Measurements from ENCODE around the gene UFD1.
A peak's percentile ranks its signal among the peaks of the same experiment; 100 is the strongest.

Gene UFD1

DNA sequence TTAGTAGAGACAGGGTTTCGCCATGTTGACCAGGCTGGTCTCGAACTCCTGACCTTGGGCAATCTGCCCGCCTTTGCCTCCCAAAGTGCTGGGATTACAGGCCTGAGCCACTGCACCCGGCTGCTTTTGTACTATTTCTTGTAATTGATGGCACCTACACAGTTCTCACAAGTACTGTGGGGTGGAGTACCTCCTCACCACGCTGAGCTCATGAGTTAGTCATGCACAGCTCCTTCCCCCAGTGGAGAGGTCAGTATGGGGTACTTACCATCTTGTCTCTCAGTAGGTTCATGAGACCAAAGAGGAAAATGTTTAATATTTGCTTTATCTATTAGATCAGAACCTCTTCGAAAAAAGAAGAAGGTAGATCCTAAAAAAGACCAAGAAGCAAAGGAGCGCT is 44.6 kb downstream of the UFD1 start:
- intact Hi-C loops (cut with micrococcal nuclease) = loop anchor here (10.0 kb wide), 1 partner anchor 140 kb away; the partner anchor contains the start of gene CLTCL1
- H3K36me3 Mint-ChIP-seq (ENCODE audit: low read depth) = peaks cover 65% of the 10 kb centered on the region
- no peaks in the 10 kb centered on the region for H3K27me3 Mint-ChIP-seq
- no peak overlapping the region for H3K27ac Mint-ChIP-seq
- no peak overlapping the region for H3K4me3 Mint-ChIP-seq
- H3K4me1 Mint-ChIP-seq (ENCODE audit: low read depth) = peaks cover 54% of the 10 kb centered on the region
- H3K9me3 Mint-ChIP-seq = no peaks in the 10 kb centered on the region

- peak within 1 kb of the TSS; percentile 97 for H3K27ac Mint-ChIP-seq
- no peaks in the 10 kb centered on the region for H3K27me3 Mint-ChIP-seq
- intact Hi-C loops (cut with micrococcal nuclease) = loop anchor here (1.0 to 10.0 kb wide), 4 partner anchors 15 to 253 kb away; partner anchors contain the start of genes C22orf39, CDC45, CLTCL1 and UFD1
- no peaks in the 10 kb centered on the region for H3K9me3 Mint-ChIP-seq
- H3K4me3 Mint-ChIP-seq = peak within 1 kb of the TSS; percentile 85
- peaks cover 52% of the 10 kb centered on the region for H3K4me1 Mint-ChIP-seq (ENCODE audit: low read depth)
- H3K36me3 Mint-ChIP-seq (ENCODE audit: low read depth) = peaks cover 55% of the 10 kb centered on the region
Measured at GRCh38 chr22:19432133-19432851, 46.7 kb downstream of the UFD1 start, which contains the start of gene MRPL40. MRPL40 (plus strand) TSS chr22:19432545; CDS start chr22:19432555, 10 bp downstream.

DNA sequence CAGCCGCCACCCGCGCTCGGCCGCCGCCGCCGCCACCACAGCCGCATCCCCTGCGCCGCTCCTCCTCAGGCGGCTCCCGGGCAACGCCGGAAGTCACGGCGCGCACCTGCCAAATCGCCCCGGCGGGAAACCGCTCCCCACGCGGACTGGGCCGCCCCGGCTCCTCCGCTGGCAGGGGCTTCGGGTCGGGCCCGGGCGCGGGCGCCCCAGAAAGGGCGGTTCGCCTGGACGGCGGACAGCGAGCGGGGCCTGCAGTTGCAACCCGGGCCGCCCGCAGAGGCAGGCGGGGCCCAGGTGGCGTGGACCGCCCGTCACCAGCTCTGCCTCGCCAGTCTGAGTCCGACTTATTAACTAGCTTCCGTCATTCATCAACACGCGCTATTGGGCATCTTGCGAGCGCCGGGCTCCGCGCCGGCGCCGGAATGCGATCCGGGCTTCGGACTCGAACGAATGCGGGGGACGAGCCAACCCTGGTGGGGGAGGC is 47.3 kb downstream of the UFD1 start, which contains the start of gene HIRA:
Gene HIRA (minus strand): TSS at position 85 of the 484 bp plus-strand sequence. CDS start 257 bp downstream, outside the sequence.
- Mint-ChIP-seq H3K27me3 (no peaks in the 10 kb centered on the region), H3K9me3 (no peaks in the 10 kb centered on the region), H3K27ac (peak within 1 kb of the TSS; percentile 97), H3K4me1 (ENCODE audit: low read depth) (peaks cover 56% of the 10 kb centered on the region), H3K4me3 (peak within 1 kb of the TSS; percentile 85), H3K36me3 (ENCODE audit: low read depth) (peaks cover 49% of the 10 kb centered on the region)
- intact Hi-C loops (cut with micrococcal nuclease) = loop anchor here (1.0 to 10.0 kb wide), 4 partner anchors 15 to 252 kb away; partner anchors contain the start of genes C22orf39, CDC45, CLTCL1 and UFD1

DNA sequence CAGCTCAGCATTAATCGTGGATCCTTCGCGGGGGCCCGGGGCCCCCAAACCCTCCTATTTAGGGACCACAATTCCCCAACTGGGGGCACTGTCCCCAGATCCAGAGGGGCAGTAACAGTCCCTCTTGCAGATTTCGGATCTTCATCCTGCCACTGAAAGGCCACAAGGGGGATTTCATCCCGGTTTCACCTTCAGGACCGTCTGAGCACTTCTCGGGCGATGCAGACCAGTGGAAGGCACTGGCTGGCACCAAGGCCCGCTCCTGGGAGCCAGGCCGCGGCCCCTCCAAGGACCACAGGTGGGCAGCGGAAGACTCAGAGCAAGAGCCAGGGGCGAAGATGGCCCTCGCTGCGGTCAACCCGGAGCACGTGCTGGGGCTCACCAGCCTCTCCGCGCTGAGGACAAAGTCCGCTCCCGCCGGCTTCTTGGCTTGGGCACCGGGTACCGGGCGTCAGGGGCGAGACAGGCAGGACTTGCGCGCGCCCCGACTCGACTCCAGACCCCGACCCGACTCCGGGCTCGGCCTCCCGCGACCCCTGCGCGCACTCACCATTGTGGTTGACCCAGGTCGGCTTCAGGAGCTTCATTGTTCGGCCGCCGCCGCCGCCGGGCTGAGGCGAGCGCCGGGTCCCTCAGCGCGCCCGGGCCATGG is 48.0 kb downstream of the UFD1 start:
- Mint-ChIP-seq H3K36me3 (ENCODE audit: low read depth) (peaks cover 42% of the 10 kb centered on the region), H3K27ac (peak overlapping the region; percentile 97), H3K9me3 (no peaks in the 10 kb centered on the region), H3K4me1 (ENCODE audit: low read depth) (peaks cover 59% of the 10 kb centered on the region), H3K27me3 (no peaks in the 10 kb centered on the region), H3K4me3 (peak overlapping the region; percentile 83)
- intact Hi-C loops (cut with micrococcal nuclease) = loop anchor here (10.0 kb wide), 1 partner anchor 136 kb away; the partner anchor contains the start of gene CLTCL1

DNA sequence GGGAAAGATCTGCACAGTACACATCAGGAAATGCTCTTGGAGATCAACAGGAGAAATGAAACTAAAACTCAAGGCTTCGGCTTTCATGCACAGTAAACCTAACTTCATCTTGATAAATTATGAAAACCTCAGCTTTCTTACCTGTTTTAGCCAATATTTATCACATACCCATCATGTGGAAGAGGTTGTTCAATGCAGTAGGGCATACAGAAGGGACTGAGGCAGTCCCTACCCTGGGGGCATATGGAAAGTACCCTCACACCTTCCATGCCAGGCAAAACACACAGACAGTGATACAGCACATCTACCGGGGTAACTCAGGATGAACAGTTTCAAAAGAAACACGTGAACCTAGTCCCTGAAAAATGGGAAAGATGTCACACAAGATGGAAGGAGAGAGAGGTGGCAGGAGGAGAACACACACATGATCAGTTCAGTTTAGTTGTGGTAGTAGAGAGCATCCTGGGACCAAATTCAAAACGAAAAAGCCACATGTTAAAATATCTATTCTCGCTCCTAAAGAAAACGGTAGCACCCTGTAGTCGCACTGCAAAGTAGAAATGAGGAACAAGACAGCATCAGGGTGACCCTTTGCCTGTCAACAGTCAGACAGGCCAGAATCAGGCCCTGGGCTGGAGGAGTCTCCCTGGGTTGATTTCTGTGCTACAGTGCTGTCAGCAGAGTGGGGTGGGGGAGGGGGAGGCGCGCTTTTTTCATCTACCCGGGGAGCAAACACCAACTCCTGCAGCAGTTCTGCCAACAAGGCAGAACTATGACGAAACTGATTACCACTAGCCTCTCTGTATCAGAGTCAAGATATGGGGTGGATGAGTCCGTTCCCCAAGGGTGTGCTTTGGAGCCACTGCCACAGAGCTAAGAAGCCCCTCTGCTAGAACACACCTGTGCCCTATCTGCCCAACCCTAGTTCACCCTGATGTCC is 48.8 kb downstream of the UFD1 start:
- peak overlapping the region; percentile 97 for H3K27ac Mint-ChIP-seq
- H3K4me1 Mint-ChIP-seq (ENCODE audit: low read depth) = peaks cover 58% of the 10 kb centered on the region
- no peaks in the 10 kb centered on the region for H3K9me3 Mint-ChIP-seq
- H3K27me3 Mint-ChIP-seq = no peaks in the 10 kb centered on the region
- H3K4me3 Mint-ChIP-seq = peak overlapping the region; percentile 83
- H3K36me3 Mint-ChIP-seq (ENCODE audit: low read depth) = peaks cover 34% of the 10 kb centered on the region
- intact Hi-C loops (cut with micrococcal nuclease) = loop anchor here (10.0 kb wide), 1 partner anchor 135 kb away; the partner anchor contains the start of gene CLTCL1

GRCh38 chr22:19424186-19424500 is 54.9 kb downstream of the UFD1 start:
- no peaks in the 10 kb centered on the region for H3K36me3 Mint-ChIP-seq (ENCODE audit: low read depth)
- H3K4me3 Mint-ChIP-seq = no peak overlapping the region
- H3K27ac Mint-ChIP-seq = no peak overlapping the region
- no peaks in the 10 kb centered on the region for H3K9me3 Mint-ChIP-seq
- peaks cover 77% of the 10 kb centered on the region for H3K4me1 Mint-ChIP-seq (ENCODE audit: low read depth)
- intact Hi-C loops (cut with micrococcal nuclease) = no loop called here
- no peaks in the 10 kb centered on the region for H3K27me3 Mint-ChIP-seq

DNA sequence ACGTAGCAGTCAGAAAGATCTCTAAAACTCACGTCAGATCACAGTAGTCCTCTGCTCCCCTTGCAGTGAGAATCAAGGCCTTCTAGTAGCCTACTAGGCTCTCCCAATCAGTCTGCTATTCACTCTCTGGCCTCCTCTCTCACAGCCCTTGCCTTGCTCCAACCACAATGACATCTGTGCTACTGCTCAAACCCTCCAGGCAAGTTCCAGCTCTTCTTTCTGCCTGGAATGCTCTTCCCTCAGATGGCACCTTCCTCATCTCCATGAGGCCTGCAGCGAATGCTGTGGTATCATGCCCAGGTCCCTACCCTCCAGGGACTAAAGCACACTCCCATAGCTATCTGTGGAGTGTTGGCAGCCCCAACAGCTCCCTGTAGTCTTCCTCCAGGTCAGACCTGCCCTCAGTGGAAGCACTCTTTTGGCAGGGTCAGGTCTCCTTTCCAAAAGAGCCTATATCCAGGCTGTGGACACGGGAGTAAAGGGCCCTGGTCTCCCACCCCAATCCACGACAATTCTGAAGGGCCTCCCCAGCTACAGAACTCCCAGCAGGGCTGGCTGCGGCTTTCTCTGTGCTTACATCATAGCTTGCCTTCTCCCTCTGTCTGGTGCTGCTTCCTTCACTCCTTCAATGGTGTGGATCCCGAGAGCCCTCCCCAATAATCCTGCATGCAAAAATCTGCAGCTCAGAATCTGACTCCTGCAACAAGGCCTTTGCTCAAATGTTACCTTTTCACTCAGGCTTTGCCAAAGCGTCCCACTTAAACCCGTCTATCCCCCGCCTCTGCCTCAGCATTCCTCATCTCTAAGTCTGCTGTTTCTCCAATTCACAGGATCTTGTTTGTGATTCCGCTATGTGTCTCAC is 56.3 kb downstream of the UFD1 start:
- Mint-ChIP-seq H3K4me1 (ENCODE audit: low read depth) (peaks cover 68% of the 10 kb centered on the region), H3K36me3 (ENCODE audit: low read depth) (peaks cover 5% of the 10 kb centered on the region)

GRCh38 chr22:19420321-19420720 is 58.7 kb downstream of the UFD1 start:
- Mint-ChIP-seq H3K36me3 (ENCODE audit: low read depth) (peaks cover 20% of the 10 kb centered on the region), H3K9me3 (no peaks in the 10 kb centered on the region), H3K4me1 (ENCODE audit: low read depth) (peaks cover 50% of the 10 kb centered on the region), H3K4me3 (no peak overlapping the region), H3K27me3 (no peaks in the 10 kb centered on the region), H3K27ac (no peak overlapping the region)
- intact Hi-C loops (cut with micrococcal nuclease) = no loop called here

More for the DNA sequence above, 56.3 kb downstream of the UFD1 start:
- H3K27me3 Mint-ChIP-seq = no peaks in the 10 kb centered on the region
- no peak overlapping the region for H3K4me3 Mint-ChIP-seq
- intact Hi-C loops (cut with micrococcal nuclease) = no loop called here
- no peaks in the 10 kb centered on the region for H3K9me3 Mint-ChIP-seq
- H3K27ac Mint-ChIP-seq = no peak overlapping the region

DNA sequence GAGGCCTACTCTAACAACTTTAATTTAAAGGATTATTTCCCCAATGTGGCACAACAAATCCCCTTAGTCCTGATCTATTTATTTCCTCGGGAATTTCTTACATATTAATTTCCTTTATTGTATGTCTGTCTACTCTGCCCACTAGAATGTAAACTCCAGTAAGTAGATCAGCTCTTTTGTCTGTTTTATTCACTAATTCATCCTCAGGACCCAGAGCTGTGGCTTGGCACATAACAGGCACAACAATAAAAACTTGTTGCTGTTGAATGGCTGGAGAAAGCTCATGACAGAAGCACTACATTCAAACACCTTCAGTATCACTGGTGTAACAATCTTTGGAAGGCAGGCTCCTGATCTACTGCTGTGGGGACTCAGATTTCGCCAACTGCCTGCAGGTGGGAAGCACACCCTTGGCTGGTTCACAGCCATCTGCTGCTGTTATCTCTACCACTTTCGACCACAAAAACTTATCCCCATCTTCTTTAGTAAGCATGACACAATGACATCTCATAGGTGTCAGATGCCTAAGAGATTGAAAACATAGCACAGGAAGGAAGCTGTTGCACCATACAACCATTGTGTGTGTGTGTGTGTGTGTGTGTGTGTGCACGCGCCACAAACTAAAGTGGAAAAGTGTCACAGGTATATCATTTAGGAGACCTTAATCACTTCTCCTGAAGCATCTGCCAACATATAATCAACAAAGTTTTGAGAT is 59.4 kb downstream of the UFD1 start:
- Mint-ChIP-seq H3K27me3 (no peaks in the 10 kb centered on the region), H3K36me3 (ENCODE audit: low read depth) (peaks cover 20% of the 10 kb centered on the region), H3K27ac (no peak overlapping the region), H3K9me3 (no peaks in the 10 kb centered on the region), H3K4me3 (no peak overlapping the region), H3K4me1 (ENCODE audit: low read depth) (peaks cover 43% of the 10 kb centered on the region)
- intact Hi-C loops (cut with micrococcal nuclease) = no loop called here

DNA sequence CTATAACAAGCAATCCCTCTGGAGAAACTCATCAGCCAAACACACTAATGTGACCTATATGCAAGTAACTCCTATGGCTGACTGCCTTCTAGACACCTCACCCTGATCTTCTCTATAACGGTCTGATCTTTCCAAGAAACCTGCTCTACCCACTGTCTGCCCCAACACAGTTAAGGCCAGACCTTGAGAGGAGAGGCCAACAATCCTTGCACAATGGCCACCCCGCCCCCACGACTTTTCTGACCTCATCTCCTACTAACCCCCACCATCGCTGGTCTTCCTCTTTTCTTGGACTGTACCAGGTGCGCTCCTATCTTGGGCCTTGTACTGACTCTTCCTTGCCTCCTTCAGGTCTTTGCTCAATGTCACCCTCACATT is 59.9 kb downstream of the UFD1 start:
- Mint-ChIP-seq H3K36me3 (ENCODE audit: low read depth) (peaks cover 22% of the 10 kb centered on the region), H3K4me3 (no peak overlapping the region), H3K27me3 (no peaks in the 10 kb centered on the region), H3K9me3 (no peaks in the 10 kb centered on the region), H3K4me1 (ENCODE audit: low read depth) (peaks cover 40% of the 10 kb centered on the region), H3K27ac (no peak overlapping the region)
- intact Hi-C loops (cut with micrococcal nuclease) = no loop called here

DNA sequence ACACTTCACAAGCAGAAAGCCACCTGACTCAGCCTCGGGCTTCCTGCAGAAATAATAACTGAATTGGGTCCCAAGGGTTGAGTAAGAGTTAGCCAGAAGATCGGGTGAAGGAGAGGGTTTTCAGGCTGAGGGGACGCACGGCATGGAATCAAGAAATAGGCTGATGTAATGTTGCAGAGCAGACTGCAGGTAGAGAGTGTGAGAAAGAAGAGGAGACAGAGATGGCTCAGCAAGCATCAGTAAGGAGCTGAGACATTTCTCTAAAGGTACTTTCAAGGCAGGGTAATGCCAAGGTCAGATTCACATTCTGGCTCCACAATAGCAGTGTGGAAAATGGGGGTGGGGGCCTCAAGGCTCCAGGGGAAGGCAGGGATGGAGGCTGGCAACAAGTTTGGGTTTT is 66.1 kb downstream of the UFD1 start:
- Mint-ChIP-seq H3K27me3 (no peaks in the 10 kb centered on the region), H3K36me3 (ENCODE audit: low read depth) (peaks cover 70% of the 10 kb centered on the region), H3K9me3 (no peaks in the 10 kb centered on the region), H3K4me3 (no peak overlapping the region), H3K27ac (peak overlapping the region; percentile 4), H3K4me1 (ENCODE audit: low read depth) (peaks cover 12% of the 10 kb centered on the region)
- intact Hi-C loops (cut with micrococcal nuclease) = no loop called here

DNA sequence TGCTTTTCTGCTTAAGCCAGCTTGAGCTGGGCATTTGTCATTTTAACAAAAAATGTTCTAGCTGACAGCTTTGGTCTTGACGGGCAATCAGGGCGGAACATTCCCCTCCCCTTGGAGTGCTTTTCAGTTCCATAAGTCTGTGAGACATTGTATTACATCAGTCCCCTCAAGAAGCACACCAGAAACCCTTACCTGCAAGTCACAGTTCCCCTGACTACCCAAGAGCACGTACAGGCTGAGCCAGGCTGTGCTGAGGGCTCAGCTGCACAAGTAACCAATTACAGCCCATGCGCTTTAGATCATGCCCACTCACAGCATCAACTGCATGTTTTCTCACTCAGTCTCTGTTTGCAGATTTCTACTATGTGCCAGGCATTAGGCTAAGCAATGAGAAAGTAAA is 66.5 kb downstream of the UFD1 start:
- peak overlapping the region; percentile 4 for H3K27ac Mint-ChIP-seq

More for the DNA sequence above, 66.5 kb downstream of the UFD1 start:
- Mint-ChIP-seq H3K4me1 (ENCODE audit: low read depth) (peaks cover 12% of the 10 kb centered on the region), H3K27me3 (no peaks in the 10 kb centered on the region), H3K9me3 (no peaks in the 10 kb centered on the region), H3K4me3 (no peak overlapping the region), H3K36me3 (ENCODE audit: low read depth) (peaks cover 71% of the 10 kb centered on the region)
- intact Hi-C loops (cut with micrococcal nuclease) = no loop called here
